ENCODE results near the gene IL13RA1. TPM values are rescaled to one million over a fixed set of nuclear protein-coding genes. Genes with fewer than 3 reads are reported as not detected.

The IL13RA1 gene
- total RNA-seq, 1 experiment from 2014 or later, result 14.4 TPM

DNA sequence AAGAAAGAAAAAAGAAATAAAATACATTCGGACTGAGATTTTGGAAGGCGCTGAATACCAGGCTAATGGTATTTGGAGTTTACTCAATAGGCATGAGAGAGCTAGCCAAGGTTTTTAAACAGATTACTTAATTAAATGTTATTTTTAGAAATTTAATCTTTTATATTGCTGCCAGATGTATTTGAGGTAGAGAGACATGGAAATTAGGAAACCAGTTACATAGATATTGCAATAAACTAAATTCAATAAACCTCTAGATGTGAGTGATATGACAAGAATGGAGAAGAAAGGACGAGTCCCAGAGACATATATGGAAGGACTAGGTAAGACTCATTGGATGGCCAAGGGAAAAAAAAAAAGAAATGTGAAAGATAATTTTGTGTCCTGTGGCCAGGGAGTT lies 38.5 kb upstream of the IL13RA1 start:
- WGBS (ENCODE audit: extremely low coverage, insufficient read length, low lambda C conversion rate), result no CpG with 5 or more reads among the region's 3 CpGs
- H3K79me2 ChIP-seq (ENCODE audit: insufficient read depth, low read length), result no peaks in the 10 kb centered on the region
- H4K91ac ChIP-seq (ENCODE audit: insufficient read length, low read depth, low read length), result no peak overlapping the region

More for the DNA sequence above, 38.5 kb upstream of the IL13RA1 start:
- Histone ChIP-seq H3K9ac (ENCODE audit: extremely low read depth, insufficient read length, low read length) (no peak overlapping the region), H3T11ph (ENCODE audit: low read length) (no peak overlapping the region), H3K18ac (ENCODE audit: insufficient read length, low read depth, low read length) (no peak overlapping the region), H3K23me2 (ENCODE audit: insufficient read length, low read depth, low read length, poor library complexity, severe bottlenecking) (no peaks in the 10 kb centered on the region), H3K56ac (ENCODE audit: insufficient read length, low read depth, low read length) (no peak overlapping the region), H2BK20ac (ENCODE audit: low read depth, low read length, poor library complexity, severe bottlenecking) (no peak overlapping the region), H2BK5ac (ENCODE audit: insufficient read length, low read length) (no peak overlapping the region), H4K8ac (replicated peaks; ENCODE audit: insufficient read length, low read depth, low read length) (no peak overlapping the region), H2BK12ac (ENCODE audit: insufficient read length, low read depth, low read length) (no peak overlapping the region), H2BK120ac (ENCODE audit: low read depth, low read length, poor library complexity, severe bottlenecking) (no peak overlapping the region), H3K4me2 (ENCODE audit: insufficient read depth, insufficient read length, low read length) (no peak overlapping the region), H3K4ac (ENCODE audit: low read depth, low read length) (no peak overlapping the region), H4K20me1 (ENCODE audit: control insufficient read depth, insufficient read depth, insufficient read length) (no peaks in the 10 kb centered on the region), H3K4me1 (ENCODE audit: insufficient read depth, low read length) (no peaks in the 10 kb centered on the region), H3K27me3 (ENCODE audit: insufficient read depth, low read length) (no peaks in the 10 kb centered on the region), H2AK5ac (ENCODE audit: insufficient read length, low read length) (no peak overlapping the region), H4K5ac (ENCODE audit: insufficient read length, low read depth, low read length) (no peak overlapping the region), H3K79me1 (ENCODE audit: insufficient read depth, low read depth, low read length, poor library complexity, severe bottlenecking) (no peaks in the 10 kb centered on the region), H3K14ac (ENCODE audit: insufficient read depth, low read length) (no peak overlapping the region), H3K9me3 (ENCODE audit: control insufficient read depth, low read depth, low read length) (peaks cover 5% of the 10 kb centered on the region), H2BK15ac (ENCODE audit: low read depth, low read length) (no peak overlapping the region), H3K23ac (ENCODE audit: insufficient read length, low read depth, low read length) (no peak overlapping the region), H3K27ac (ENCODE audit: insufficient read length, low read depth, low read length) (no peak overlapping the region), H2AFZ (ENCODE audit: low read length) (no peak overlapping the region)
- DNase-seq, result no peak
- Mint-ChIP-seq H3K36me3 (ENCODE audit: insufficient read depth in 1 of 3, low read depth in 3 of 3) (no peaks in the 10 kb centered on the region; a peak in 1 of 7 replicates), H3K9me3 (peaks cover 0 to 44% of the 10 kb centered on the region in 2 experiments; a peak in 2 of 5 replicates), H3K4me3 (no peak overlapping the region), H3K4me1 (no peaks in the 10 kb centered on the region), H3K27ac (no peak overlapping the region), H3K27me3 (ENCODE audit: low read depth) (no peaks in the 10 kb centered on the region; the same call in none of the 2 replicates)
- TF ChIP-seq, protein P1, sequence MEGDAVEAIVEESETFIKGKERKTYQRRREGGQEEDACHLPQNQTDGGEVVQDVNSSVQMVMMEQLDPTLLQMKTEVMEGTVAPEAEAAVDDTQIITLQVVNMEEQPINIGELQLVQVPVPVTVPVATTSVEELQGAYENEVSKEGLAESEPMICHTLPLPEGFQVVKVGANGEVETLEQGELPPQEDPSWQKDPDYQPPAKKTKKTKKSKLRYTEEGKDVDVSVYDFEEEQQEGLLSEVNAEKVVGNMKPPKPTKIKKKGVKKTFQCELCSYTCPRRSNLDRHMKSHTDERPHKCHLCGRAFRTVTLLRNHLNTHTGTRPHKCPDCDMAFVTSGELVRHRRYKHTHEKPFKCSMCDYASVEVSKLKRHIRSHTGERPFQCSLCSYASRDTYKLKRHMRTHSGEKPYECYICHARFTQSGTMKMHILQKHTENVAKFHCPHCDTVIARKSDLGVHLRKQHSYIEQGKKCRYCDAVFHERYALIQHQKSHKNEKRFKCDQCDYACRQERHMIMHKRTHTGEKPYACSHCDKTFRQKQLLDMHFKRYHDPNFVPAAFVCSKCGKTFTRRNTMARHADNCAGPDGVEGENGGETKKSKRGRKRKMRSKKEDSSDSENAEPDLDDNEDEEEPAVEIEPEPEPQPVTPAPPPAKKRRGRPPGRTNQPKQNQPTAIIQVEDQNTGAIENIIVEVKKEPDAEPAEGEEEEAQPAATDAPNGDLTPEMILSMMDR (conservative IDR thresholded peaks at IDR 0.05), result no peak

Measured in H9 (cell line).